ENCODE data around the gene LGI4.
"Not testable (repeated sequence)": the region's sequence is repeated elsewhere in the genome, so short reads cannot be mapped to it uniquely, and the experiment has no call there.

The LGI4 gene

DNA sequence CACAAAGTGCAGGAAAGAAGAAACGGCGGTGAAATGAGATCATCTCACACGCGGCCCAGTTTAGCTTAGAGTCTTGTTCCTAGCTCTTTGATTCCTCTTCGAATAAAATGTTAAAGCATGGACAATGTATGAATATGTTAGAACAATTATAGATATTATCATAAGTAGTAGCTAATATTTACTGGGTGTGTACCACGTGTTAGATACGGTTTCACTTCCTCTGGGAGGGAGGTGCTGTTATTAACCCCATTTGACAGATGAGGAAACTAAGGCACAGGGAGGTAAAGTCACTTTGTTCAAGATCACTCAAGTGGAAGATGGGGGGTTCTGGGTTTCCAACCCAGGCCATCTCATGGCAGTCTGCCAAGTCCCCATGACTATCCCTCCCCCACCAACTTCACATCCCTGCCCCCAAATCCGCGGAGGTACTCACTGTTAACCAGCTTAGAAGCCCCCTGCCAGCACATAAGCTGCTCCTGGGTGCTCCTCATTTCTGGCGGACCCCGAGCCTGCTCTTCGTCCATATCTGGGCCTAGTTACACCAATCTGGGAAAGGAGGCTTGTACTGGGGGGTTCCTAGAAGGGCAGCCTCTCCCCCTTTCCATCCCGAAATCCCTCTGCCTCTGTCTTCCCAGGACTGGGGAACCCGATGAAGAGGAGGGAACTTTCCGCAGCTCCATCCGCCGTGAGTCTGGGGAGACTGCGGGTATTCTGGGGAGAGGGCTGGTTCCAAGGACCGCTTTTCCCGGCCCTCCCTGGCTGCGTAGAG is 7.2 kb upstream of the LGI4 start:
- no peak for DNase-seq

DNA sequence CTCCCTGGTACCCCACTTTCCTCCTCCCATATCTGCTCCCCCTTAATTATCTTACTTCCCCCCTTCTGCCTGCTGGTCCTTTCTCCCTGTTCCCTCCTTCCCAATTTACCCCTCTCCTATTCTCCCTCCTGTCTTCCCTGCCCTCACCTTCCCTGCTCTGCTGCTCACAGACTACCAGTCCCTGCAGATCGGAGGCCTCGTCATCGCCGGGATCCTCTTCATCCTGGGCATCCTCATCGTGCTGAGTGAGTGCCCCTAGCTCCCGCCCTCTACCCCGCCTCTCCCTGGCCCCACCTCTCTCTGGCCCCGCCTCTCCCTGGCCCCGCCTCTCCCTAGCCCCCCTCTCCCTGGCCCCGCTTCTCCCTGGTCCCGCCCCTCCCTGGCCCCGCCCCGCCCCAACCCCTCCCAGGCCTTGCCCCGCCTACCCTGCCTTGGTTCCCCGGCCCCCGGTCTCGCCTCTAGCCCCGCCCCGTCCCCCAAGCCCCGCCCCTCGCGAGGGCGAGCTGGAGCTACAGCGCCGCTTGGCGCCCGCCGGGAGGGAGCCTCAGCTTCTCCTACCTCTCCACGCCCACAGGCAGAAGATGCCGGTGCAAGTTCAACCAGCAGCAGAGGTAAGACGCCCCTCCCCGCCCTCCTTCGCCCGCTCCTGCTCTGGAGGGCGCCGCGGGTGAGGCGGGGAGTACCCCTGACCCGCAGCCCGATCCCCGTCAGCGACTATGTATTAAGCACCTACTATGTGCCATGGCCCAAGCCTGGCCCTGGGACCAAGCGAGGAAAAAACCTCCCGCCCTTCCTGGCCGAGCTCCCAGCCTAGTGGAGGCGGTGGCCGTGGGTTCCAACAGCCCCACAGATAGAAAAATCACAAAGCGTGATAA is 6.3 kb upstream of the LGI4 start:
- no peak for DNase-seq

DNA sequence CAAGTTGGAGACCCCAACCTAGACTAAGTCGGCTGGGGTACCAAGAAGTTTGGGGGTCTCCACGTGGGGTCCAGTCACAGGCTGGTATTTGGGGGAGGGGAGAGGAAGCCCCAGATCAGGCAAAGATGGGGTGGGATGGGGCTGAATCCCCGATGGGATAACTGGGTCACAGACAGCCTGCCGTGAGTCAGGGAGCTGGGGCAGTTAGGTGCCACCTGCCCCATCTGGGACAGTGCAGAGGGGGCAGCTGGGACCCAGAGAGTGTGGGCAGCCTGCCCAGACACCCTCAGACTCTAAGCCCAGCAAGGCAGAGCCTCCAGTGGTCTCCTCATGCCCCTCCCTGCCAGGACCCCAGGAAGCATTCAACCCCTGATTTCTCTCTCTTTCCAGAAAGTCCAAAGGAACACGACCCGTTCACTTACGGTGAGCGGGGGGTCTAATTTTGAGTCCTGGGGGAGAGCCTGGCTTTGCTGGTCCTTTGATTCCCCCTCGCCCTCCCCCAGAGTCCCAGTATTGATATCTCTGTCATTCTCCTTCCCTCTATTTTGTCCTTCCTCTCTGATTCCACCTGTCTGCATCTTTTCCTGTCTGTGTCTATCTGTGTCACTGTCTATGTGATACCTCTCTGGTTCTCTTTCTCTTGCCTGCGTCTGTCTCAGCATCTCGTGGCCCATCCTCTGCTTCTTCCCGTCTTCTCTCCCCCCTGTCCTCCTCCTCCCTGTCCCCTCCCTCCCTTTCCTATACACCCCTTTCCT is 5.5 kb upstream of the LGI4 start:
- no peak for DNase-seq

GRCh38 chr19:35138305-35138892 is 3.5 kb upstream of the LGI4 start, which contains the start of gene FXYD1:
Gene FXYD1 (plus strand): TSS chr19:35138824. CDS start chr19:35140080, 1,256 bp downstream.
- DNase-seq, result no peak

GRCh38 chr19:35136977-35137702 is 2.3 kb upstream of the LGI4 start:
- DNase-seq, result no peak

DNA sequence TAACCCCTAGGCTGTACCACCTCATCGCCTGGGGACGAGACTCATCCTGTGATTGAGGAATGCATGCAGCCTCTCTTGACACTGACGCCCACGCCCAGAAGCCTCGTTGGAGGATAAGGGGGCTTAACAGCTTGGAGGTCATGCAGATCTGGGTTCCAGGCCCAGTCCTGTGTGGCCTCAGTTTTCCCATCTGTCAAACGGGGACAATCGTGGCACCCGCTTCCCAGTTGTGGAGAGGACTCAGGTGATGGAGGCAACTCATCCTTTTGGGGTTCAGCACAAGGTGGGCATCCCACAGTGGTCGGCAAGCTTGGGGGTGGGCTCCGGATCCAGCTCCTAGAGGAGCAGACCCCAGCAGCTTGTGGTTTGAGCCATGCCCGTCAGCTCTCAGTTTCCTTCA is 1.4 kb upstream of the LGI4 start:
- no peak for DNase-seq

DNA sequence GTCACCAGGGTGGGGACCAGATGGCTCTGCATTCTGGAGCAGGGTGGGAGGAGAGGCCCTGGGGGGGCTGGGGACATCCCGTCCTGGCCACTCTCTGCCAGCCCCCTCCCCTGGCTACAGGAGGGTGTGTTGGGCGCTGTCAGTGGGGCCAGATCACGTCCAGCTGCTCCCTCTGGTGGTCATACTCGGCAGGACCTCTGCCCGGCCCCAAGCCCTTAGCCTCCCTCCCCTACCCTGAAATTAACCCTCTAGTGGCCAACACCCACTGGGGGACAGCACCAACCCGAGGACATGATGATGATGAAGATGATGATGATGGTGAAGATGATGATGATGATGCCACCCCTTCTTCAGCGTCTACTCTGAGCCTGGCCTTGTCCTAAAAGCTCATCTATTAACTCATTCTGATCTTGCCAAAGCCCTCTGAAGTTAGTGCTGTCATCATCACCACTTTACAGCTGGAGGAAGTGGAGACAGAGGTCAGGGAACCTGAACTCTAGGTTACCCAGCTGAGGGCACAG is 590 bp upstream of the LGI4 start:
- DNase-seq, result no peak

GRCh38 chr19:35133826-35134225 is 1.0 kb downstream of the LGI4 start:
- DNase-seq, result no peak

- DNase-seq, result no peak
Observed at GRCh38 chr19:35132254-35132653, 2.6 kb downstream of the LGI4 start.

DNA sequence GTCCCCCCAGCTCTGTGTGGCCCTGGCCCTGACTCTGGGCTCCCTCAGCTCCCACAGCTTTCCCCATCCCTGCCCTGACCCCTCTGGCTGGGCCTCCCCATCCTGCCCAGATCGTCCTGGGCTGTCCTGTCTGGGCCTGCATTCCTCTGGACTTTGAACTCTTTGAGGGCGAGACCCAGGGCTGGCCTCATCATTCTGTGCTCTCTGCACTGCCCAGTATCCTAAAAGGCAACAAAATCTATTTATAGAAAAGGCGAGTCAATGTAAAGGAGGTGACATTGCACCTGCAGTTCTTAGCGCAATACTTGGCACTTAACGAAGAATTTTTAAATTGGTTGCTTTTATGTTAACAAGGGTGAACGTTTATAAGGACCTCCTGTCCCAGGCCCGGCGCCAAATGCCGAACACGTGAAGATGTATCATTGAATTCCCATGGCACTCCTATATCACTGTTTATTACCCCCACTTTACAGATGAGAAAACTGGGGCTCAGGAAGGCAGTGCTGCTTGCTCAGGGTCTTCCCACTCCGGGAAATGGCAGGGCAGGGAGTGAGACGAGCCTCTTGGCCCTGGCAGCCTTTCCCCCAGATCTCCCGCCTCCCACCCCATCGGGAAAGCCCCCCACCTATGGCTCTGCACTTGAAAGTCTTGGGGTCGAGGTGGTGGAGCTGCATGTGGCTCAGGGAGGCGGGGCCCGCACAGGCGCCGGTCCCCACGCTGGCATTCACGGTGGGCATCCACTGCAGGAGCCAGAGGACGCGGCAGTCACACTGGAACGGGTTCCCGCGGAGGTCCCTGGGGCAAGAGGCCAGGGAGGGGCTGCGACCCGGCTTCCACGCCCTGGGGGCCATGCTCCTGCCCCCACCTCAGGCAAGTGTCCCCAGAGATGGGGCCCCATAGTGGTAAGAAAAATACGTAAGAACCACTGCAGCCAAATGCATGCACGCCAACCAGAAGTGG is 3.8 kb downstream of the LGI4 start:
- DNase-seq, result no peak

DNA sequence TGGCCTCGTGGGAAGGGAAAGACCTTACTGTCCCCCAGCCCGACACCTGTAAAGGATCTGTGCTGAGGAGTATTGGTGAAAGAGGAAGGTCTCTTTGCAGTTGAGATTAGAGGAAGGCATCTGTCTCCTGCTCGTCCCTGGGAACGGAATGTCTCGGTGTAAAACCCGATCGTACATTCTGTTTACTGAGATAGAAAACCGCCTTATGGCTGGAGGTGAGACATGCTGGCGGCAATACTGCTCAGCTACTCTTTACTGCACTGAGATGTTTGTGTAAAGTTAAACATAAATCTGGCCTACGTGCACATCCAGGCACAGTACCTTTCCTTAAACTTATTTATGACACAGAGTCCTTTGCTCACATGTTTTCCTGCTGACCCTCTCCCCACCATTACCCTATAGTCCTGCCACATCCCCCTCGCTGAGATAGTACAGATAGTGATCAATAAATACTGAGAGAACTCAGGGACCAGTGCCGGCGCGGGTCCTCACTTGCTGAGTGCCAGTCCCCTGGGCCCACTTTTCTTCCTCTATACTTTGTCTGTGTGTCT is 5.1 kb downstream of the LGI4 start:
- DNase-seq, result not testable (repeated sequence)

- DNase-seq, result no peak
Observed at GRCh38 chr19:35128398-35129057, 6.3 kb downstream of the LGI4 start.

GRCh38 chr19:35127871-35128270 is 7.0 kb downstream of the LGI4 start:
- no peak for DNase-seq

DNA sequence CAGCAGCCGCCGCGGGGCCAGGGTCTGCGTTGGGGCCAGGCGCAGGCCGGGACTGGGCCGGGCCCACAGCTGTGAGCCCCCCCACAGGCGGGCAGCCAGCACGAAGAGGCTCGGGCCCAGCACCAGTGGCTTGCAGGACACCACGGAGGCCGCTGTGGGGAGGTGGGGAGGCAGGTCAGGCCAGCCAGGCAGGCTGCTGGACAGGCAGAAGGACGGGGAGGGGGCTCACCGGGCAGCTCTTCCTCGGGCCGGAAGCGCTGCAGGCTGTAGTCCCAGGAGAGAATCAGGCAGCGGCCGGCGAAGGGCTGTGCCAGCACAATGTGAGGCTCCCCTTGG is 8.3 kb downstream of the LGI4 start:
- DNase-seq, result no peak

DNA sequence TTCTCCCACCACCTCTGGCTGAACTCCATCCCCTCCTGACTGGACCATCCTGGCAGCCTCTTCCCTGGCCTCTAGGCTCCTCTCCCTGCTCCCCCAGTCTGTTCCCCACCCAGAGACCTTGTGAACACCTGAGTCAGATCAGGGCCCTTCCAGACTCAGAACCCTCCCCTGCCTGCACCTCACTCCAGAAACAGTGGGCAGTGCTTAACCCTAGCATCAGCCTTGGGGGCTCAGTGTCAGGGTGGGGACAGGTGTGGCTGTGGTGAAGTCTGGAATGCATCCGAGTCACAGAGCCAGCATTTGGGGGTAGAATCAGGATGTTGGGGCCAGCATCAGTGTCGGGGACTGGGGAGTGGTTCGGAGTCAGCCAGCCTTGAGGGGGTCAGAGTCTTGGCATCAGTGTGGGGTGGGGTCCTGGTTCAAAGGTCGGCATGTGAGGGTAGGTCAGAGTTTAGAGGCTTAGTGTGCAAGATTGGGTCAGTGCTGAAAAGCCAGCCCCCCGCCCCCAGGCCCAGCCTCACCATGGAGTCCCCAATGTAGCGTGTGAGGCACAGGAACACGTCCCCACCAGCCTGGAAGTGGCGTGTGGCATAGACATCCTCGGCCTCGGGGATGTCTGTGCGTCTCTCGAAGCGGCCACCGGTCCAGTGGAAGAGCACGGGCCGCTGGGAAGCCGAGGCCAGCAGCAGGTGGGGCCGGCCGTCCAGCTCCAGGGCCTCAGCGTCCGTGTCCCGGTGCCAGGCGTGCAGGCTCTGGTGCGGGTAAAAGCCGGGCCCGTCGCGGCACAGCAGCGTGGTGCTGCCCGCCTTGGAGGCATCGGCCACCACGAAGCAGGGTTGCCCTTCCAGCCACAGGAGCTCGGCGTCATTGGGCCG is 8.9 kb downstream of the LGI4 start:
- no peak for DNase-seq

- no peak for DNase-seq
Observed at GRCh38 chr19:35125270-35125717, 9.6 kb downstream of the LGI4 start.

GRCh38 chr19:35124098-35125060 is 10.5 kb downstream of the LGI4 start:
- no peak for DNase-seq

DNA sequence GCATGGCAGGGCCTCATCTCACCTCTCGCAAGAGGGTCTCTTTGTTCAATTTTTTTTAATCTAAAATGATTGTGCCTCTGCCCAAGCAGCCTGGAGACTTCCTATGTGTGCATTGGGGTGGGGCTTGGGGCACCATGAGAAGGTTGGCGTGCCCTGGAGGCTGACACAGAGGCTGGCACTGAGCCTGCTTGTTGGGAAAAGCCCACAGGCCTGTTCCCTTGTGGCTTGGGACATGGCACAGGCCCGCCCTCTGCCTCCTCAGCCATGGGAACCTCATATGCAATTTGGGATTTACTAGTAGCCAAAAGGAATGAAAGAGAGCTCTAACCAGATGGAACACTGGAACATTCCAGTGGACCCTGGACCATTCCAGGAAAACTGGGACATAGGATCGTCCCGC is 11.3 kb downstream of the LGI4 start:
- DNase-seq, result no peak
